Activated gamma-delta T cell treated with Interleukin-2 at 50 U/mL for 16 hours (primary cell): ENCODE data around the gene LMO1.

Source experiments
- DNase-seq: peaks from one replicate; pipeline ENCODE4 v3.0.0-alpha.2; 2020

The LMO1 gene

DNA sequence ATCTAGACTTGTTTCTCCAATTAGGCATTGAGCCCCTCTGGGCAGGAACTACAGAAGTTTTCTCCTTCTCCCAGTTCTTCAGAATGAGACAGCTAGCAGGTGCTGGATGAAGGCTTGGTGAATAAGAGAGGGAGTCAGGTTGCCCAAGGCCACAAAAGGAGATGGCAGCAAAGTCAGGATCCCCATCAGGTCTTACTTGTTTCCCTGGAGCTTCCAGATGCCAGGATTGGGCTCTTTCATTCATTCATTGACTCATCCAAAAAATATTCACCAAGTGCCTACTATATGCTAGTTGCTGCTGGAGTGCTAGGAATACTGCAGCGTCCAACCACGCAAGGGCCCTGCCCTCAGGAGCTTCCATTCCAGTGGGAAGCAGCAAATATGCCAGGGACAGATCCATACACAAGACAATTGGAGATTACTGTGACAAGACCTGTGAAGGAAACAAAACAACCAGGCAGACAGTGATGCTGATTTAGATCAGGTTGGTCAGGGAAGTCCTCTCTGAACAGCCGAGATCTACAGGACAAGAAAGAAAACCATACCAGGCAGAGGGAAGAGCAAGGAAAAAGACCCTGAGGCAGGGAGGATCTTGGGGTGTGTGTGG, 24.6 kb upstream of the LMO1 start:
- no peak for DNase-seq

DNA sequence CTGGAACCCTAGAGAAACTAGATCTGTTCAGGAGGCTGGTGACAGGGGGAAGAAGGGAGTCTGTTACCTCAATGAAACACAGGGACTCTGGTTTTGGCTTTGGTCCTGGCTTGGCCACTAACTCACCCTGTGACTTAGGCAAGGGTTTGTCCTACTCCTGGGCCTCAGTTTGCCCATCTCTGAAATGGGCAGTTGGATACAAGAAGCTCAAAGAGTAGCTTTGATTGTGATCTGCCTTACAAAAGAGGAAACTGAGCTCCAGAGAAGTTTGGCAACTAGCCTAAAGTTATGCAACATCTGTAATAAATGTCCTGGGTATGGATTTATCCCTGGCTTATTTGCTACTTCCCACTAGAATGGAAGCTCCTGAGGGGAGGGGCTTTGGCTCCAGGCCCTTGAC, 24.0 kb upstream of the LMO1 start:
- no peak for DNase-seq

DNA sequence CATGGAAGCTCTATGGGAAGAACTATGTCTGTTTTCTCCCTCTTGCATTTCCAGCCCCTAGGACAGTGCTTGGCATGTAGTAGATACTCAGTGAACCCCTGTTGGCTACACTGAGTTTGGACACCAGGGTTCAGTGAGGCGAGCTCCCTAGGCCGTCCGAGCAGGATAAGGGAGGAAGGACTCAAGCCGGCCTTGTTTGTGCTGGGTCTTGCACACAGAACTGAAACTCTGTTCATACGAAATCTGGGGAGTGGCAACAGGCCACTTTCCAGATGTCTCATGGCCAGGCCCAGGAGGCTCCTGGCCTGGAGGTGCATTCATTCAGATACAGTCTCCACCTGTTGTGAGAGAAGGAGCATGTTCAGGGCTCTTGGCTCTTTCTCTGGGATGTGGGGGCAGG, 23.6 kb upstream of the LMO1 start:
- DNase-seq, result no peak

DNA sequence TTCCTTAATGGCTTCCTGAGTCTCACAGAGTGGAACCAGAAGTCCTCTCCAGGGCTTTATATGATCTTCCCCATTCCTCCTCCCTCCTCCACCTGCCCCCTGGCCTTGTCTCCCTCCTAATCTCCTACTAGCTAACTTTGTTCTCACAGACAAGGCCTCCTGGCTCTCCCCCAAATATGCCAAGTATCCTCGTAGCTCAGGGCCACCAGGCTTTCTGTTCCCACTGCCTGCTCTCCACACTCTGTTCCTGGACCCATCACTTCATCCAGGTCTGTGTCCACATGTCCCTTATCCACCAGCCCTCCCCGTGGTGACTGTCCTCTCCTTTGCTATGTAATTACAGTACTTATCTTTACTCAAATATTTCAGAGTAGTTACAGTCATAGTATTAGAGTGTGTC, 23.2 kb upstream of the LMO1 start:
- no peak for DNase-seq

DNA sequence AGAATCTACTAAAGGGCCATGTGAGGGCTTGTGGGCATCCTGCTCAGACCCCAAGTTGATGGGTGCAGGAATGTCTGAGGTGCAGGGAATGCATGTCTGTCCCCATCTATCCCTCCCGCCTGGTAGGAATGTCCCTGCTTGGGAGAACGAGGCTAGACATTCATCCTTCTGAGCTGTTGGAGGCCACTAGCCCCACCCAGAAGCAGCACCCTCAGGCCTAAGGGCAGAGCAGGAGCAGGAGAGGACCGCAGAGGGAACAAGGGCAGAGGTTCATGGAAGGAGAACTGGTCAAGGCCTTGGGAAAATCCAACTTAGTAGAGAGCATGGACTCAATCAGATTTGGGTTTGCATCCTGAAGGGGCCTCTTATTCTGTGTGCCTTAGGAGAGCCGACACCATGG, 22.1 kb upstream of the LMO1 start:
- DNase-seq, result no peak

DNA sequence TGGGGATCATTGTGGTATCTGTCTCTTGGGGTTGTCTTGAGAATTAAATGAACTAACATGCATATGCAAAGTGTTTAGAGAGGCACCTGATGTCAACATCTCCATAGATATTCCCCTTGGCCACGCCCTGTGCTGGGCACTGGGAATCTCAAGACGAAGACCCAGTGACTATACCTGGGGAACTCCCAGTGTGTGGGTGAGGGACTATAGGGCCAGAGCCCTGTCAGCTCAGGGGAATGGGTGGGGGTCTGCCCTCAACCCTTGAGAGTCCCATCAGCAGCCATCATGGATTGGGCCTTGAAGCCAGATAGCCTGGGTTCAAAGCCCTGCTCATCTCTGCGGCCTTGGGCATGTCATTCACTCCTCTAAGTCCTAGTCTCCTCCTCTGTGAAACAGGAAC, 21.6 kb upstream of the LMO1 start:
- no peak for DNase-seq

DNA sequence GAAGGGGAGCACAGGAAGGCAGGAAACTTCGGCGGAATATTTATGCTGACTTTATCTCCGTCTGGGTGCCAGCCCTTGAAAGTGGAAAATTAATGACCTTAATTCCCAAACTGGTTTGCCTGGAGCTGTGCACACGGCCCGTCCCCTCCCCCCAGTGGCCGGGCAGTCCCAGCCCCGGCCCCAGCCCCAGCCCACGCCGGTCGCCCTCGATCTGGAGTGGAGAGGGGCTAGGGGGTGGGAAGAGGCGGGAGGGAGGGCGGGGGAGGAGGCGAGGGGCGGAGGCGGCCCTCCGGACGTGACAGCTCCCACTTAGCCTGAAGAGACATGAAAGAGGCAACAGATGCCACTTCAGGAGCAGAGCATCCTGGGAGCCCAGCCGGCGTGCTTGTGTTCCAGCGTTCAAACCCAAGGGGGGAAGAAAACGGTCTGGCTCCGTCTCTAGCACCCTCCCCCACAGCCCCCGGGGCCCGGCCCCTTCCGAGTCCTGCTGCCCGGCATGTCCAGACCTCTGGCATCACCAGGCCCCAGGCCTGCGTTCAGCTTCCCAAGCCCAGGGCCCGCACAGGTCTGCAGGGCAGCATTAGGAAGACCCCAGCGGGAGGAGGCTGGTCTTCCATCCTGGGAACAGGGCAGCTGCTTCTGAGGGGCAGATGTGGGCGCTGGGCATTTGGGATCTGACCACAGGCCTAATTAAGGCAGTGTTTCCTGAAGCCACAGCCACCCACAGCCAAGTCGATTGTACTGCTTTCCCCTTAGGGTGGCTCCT, 20.0 kb upstream of the LMO1 start:
- DNase-seq, result no peak

DNA sequence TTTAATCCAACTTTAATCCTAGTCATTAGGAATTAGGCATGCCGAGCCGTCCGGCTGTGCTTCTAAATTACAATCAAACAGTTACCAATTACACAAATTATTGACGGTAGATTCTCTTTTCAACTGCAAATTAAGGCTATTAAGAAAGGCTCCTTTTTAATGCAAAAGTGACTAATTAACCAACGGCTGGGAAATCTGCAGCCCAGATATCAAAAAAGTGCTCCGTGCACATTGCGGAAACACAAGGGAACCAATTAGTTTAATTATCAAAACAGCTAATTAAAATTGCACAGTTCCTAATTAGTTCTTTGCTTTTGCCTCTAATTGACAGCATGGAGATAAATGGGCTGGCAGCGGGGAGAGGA, 19.4 kb upstream of the LMO1 start:
- DNase-seq, result no peak

DNA sequence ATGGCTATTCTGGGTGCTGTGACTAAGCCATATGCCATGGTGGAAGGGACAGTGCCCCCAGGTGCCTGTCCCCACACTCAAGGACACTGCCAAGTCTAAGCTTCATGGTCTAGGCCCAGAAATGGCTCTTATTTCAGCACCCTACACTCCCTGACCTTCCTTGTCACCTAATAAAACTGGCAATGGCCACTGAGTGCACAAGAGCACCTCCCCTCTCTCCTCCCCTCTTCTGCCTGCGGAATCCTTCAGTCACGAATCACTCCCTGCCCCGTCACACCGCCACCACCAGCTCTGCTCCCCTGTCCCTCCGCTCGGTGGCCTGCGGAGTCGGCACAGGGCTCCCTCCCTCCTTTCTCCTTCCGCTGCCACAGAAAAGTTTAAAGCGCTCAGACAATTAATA, 19.0 kb upstream of the LMO1 start:
- no peak for DNase-seq

DNA sequence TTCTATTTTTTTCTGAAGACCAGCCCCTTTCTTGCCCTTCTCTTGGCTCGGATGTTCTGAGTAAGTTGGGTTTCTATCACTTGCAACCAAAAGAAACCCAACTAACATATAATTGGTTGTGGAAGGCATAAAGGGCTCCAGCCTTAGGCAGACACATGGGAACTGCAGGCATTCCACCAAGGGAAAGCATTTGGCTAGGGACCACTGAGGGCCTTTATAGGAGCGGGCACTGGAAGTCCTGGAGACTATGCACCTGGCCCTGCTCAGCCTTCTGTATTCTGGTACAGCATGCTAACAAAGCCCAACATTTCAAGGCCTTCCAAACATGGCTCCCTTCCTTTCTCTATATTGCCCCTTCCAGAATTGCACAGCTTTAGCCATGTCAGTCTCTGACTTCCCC, 17.6 kb upstream of the LMO1 start:
- DNase-seq, result no peak

DNA sequence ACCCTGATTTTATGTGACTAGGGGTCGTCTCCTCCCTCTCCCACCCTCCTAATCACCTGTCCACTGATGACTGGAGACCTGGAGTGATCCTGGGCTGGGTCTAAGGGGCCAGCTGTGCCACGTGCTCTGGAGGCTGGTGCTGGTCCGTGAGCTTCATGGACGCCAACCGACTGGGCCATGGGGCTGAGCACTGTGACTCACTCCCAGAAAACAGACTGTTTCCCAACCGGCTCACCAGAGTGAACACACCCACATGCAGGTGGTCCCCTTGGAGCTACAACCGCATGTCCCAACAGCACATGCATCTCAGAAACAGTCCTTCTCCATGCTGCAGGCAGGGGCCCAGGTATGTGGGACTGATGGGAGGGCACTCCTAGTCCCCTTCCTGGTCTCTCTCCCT, 14.0 kb upstream of the LMO1 start:
- DNase-seq, result no peak

DNA sequence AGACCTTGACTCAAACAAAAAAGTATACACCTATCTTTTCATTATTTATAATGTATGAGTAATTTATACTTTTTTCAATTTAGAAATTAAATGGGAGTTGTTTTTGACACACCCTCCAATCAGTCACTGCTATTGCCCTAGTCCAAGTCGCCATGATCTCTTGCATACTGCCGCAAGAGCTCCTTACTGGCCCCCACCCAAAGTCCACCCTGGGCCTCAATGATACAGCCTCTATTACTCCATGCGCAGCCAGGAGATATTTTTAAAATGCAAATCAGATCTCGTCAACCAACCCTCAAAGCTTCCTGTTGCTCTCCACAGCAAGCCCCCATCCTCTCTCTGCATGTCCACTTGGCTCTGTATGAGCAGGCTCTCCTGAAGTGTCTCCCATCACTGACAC, 12.8 kb upstream of the LMO1 start:
- no peak for DNase-seq

DNA sequence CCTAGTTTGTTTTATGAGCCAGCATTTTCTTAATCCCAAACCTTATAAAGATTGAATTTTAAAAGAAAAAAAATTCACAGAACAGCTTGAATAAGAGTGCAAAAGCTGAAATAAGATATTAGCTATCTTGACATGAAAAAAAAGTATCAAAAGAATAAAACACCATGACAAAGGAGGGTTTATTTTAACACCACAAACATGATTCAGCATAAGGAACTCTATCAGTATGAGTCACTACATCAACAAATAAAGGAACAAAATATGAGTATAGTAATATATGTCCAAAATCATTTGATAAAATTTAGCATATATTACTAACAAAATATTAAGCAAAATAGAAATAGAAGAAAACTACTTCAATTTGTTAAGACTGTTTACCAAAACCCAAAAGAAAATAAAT, 9.6 kb upstream of the LMO1 start:
- DNase-seq, result no peak

DNA sequence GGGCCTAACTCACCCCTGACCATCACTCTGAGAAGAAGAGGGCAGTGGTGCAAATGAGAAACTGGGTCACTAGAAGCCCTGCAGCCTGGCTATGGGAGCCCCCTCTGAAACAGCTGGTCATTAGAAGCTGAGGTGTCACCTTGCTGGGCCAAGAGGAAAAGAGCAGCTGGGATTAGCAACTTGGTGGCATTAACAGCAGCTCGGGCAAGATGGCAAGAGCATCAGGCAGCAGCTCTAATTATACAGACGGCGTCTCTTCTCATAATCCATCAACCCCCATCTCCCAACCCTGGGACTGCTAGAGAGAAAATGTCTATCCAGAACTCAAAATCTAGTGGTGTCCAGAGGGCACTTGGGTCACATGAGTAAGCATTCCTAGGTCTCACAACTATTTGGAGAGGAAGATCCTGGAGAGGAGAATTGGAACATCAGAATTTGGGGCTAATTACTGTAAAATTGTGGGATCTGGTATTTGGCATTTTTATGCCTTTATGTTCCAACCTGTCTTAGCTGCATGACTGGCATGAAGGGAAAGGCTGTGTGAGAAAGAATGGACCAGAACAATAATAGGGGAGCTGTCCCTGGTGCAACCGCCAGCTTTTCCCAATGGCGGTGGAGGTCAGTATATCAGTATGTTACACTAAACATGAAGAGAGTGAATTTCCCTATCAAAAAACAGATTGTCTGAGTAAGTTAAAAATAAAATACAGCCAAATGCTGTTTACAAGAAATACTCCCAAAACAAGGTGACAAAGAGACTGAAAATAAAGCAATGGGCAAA, 7.6 kb upstream of the LMO1 start:
- no peak for DNase-seq

DNA sequence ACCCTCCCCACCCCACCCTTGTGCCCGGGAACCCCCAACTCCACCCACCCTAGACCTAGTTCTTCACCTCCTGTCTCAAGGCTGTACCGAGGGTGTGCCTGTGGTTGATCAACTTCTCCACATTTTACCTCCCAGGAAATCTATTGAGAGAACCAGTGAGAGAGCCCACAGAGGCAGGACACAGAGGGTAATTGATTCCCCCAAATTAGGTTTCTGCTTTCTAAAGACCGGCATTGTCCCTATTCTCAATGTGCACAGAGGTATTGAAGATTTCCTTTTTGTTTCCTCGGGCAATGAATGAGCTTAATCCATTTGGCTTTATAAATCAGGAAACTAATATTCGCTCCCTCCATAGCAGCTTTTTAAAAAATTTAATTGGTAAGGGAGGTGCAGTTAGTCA, 6.0 kb upstream of the LMO1 start:
- no peak for DNase-seq

DNA sequence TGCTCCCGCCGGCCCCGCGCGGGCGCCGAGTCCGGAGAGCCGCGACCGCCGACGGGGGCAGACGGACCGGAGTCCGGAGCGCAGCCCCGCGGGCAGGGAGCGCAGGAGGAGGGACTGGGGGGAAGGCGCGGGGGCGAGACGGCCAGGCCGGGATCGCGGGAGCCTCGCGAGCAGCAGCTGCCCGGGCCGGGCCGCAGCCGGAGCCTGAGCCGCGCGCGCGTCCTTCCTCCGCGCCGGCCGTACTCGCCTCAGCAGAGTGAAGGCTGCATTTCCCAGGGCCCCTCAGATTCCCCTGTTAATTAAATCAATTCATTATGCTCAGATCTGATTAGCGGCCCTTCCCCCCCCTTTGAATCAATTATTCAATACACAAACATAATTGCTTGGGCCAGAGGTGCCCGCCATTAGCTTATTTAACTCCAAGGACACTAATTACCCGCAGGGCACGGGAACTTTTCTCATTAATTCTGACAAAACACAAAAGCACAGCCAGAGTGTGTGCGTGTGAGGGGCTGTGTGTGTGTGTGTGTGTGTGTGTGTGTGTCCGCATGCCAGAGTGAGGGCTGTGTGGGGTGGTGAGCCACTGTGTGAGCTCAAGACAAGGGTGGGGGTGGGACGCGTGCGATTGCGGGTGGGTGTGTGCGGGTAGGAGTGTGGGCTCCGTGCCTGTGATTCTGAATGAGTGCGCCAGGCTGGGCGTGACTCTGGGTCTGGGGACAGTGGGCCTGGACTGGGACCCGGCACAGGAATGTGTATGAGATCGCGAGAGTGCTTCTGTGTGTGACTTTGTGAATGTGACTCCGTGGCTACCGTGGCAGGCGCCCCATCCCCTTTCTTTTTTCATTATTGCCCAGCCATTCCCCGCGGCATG, 5.1 kb upstream of the LMO1 start:
- DNase-seq, result no peak

DNA sequence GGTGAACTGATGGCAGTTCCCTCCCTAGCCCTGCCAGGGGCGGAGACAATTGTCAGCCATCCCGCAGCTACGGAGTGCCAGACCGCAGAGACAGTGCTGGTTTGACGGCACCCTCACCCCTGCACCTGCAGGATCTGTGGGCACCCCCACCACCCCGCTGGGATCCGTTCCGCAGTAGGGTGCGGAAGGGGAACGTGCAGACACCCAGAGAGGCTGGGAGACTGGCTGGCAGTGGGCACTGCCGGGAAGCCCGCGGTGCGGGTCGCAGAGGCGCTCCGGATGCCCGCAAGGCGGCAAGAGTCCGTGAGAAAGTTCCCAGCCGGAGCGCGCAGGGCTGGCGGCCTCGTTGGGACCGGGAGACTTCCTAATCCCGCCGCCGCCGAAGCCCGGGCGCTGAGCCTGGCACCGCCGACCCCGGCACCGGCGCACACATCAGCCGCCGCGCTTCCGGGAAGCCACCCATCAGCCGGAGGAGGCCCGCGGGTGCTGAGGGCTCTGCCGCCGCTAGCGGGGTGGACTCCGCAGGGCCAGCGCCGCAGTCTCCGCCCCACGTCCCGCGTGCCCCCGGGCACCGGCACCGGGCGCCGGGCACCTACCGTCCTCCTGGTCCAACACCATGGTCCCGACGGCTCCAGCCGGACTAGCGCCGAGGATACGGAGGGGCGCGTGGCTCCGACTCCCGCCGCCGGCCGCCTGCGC, 4.3 kb upstream of the LMO1 start:
- no peak for DNase-seq

DNA sequence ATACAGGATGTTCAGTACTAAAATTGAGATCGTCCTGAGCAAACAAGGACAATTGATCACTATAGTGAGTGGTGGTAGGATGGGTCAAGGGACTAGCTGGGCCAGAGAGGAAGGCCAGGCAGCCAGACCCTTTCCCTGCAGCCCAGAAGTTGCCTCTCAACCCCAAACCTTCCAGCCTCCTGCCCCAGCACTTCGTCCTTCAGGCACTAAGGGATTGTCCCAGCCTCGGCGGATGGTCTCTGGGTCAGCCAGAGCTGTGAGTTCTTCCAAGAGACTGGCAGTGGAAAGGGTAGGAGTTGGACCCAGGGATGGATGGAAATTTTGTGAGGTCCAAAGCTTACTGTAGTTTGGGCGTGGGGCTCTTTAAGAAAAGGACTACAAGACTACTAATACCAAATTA, 3.6 kb upstream of the LMO1 start:
- DNase-seq, result no peak

DNA sequence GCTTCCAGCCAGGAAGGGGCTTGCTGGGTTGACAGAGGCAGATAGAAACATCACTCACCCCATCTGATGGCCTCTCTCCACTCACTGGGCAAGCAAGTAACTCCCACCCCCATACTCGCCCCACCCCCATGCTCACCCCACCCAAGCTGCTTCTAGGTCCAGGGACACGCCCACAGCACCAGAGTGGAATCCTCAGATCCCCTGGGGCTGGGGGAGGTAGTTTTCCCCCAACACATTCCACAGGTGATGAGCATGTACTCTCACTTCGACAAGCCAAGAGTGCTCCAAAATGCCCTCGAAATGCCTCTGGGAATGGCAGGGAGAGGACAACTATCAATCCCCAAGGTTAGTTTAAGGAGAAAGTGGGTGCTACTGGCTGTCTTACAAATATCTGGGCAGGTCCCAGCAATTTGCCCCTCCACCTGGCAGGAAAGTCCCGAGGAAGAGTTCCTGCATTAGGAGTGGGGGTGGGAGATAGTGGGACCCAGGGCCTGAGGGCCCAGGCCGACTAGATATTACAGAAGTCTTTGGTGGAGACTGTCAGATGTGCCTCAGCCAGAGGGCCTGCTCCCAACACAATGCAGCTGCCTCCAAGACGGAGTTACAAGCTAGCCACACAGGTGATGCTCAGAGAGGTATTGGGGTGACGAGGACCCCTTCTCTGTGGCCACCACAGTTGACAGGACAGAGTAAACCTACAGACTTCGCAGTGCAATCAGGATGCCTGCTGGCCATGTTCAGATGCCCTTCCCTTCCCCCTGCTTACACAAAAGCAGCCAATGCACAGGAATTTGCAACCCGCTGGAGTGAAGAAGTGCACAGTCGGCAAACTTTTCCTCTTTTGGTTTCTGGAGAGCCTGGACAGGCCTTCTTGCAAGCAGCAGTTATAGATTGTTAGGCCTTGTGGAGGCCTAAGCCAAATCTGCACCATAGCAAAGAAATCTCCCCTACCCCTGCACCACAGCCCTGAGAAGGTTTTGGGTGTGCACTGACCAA, 2.9 kb upstream of the LMO1 start:
- no peak for DNase-seq

DNA sequence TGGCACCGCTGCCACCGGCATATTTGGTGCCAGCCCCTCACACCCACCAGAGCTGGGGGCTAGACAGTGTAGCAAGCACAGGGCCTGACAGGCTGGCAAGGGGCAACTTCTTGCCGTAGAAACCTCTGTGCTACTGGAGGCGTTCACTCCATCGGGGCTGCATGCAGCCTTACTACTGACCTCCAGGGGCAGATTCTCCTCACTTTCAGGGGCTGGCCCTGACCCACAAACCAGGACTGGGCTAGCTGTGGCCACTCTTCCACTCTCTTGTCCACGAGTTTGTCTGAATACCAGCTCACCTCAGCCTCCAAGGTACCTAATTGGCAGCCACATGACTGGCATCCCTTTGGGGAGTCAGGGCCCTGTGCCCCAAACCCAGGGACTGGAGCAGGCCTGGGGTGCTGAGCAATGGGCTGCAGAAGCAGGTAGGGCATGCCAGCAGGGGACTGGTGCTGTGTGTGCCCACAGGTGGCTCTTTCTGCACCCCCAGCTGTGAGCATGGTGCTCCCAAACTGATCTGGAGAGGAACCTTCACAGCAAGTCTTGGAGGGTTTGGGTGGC, 2.1 kb upstream of the LMO1 start:
- no peak for DNase-seq

DNA sequence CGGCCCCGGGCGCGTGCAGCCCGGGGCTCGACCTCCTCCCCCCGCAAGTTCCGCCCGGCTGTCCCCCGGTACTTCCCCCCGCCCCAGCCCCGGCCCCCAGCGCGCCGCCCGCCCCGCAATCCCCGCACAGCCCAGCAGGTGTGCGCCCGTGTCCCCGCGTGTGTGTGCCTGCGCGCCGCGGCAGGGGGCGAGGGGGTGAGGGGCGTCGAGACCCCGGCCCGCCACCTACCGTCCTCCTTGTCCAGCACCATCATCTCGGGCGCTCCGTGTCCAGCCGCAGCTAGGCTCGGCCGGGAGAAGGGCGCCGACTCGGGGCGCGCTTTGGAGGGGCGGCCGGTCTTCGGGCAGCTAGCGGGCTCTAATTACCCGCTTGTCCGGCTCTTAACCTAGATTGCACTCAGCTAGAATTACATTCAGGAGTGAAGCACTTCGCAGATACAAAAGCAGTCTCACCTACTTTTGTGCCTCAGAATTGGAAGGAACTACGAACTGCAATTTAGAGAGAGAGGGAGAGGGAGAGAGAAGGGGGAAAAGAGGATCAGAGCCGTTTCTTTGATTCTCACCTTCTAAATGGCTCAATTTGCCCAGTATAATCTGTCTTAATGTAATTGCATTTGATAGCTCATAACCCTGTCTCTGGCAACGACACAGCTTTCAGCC, 439 bp downstream of the LMO1 start:
- no peak for DNase-seq
